Psoas muscle (tissue), 8 donors: ENCODE measurements around the gene SYTL5. TPM values are rescaled to one million over a fixed set of nuclear protein-coding genes. Genes with fewer than 3 reads are reported as not detected.

Experiments used
- ATAC-seq, 4 donors: fragments of 200-7000 bp; cut with Tn5 transposase; one replicate each; pipeline ENCODE4 v1.9.1; 2020; ENCODE audit warnings: moderate library complexity in 3 of 4, mild to moderate bottlenecking in 2 of 4
- DNase-seq, 2 donors: peaks; one replicate each; pipeline ENCODE4 v3.0.0-alpha.2; 2020
- H3K27ac ChIP-seq: fragments of 200-600 bp; one replicate; pipeline ENCODE4 v1.8.0; 2022
- H3K27me3 ChIP-seq, 3 donors: fragments of 200-600 bp in 1 of 3; one replicate each; pipeline versions ENCODE4 v1.6.1 to v1.8.0; 2013 to 2022; ENCODE audit warnings: low read length in 2 of 3, mild to moderate bottlenecking in 2 of 3, moderate library complexity in 1 of 3; ENCODE audit not compliant: insufficient read depth in 3 of 3
- H3K36me3 ChIP-seq, 2 donors: fragments of 200-600 bp in 1 of 2; one replicate each; pipeline versions ENCODE4 v1.6.1 to v1.8.0; 2013 to 2022; ENCODE audit warnings: low read depth in 1 of 2, mild to moderate bottlenecking in 1 of 2, moderate library complexity in 1 of 2; ENCODE audit not compliant: insufficient read depth in 1 of 2
- H3K4me1 ChIP-seq: fragments of 200-600 bp; one replicate; pipeline ENCODE4 v1.8.0; 2022
- H3K4me3 ChIP-seq: fragments of 200-600 bp; one replicate; pipeline ENCODE4 v1.8.0; 2022; ENCODE audit warnings: mild to moderate bottlenecking
- H3K9me3 ChIP-seq: fragments of 200-600 bp; one replicate; pipeline ENCODE4 v1.8.0; 2022
- WGBS, 3 donors: extraction: QIAGEN DNeasy Blood & Tissue Kit; methylation state at CpG; one replicate each; pipeline versions ENCODE4 v1.1.6 to v1.1.7; 2013; 5-methylcytosine and 5-hydroxymethylcytosine counted together
- intact Hi-C, 2 donors: fragments of 100-400 bp; cut with DNase I; formaldehyde crosslinking; loops; one replicate each; pipeline versions ENCODE4 v1.11.0 to v1.14.2; 2022
- polyA plus RNA-seq, 3 donors: library from polyadenylated mRNA; stranded (reverse); fragments of 200-250 nt; gene quantifications; one replicate each; pipeline ENCODE4 v1.2.3, GENCODE V29; 2013
- total RNA-seq, 4 donors: library from RNA; stranded (reverse); fragmentation: NEBNext Ultra II Directional in 2 of 4; extraction: Animal tissue kit (Norgen Biotek cat#: 25700) in 2 of 4; gene quantifications; one replicate each; pipeline versions ENCODE4 v1.2.1 to v1.2.4, GENCODE V29; 2021 to 2023
- TF ChIP-seq, protein P1 (sequence below): fragments of 200-600 bp; IDR thresholded peaks from one replicate; pipeline ENCODE4 v1.8.0; 2022; ENCODE audit warnings: antibody characterized with exemption
- donor health status: healthy with polysubstance abuse.
- donor health status: DM: no; HTN: no; CAD: no; lungs with moderate emphysema.
- donor health status: Bipolar disorder and iron deficiency.
- donor health status: healthy.
- donor health status: DM: yes; HTN: yes; CAD: no.
- donor health status: DM: no; HTN: no; CAD: no.
- donor health status: DM: no; HTN: no; CAD: no.
- donor health status: DM: yes; HTN: yes; CAD: no.

The SYTL5 gene
- total and polyA plus RNA-seq, 7 donors: 0.01 TPM; not detected in 6

DNA sequence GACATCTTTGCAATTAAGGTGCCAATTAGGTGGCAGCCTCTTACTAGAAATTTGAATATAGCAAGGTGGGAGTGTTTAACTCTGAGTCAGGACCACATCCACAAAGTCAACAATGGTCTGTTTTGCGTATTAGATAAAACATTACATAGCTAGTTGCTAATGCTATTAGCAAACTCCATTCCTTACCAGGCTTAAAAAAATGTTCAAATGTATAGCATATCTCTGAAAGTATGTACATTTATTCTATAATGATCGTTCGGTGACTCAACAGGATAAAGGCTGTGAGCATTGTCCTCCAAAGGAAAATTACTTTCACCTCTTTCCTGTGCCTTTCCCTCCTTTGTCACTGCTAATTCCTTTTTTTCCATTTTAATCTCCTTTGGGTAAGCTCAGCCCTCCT is 74.5 kb downstream of the SYTL5 start:
- Histone ChIP-seq H3K4me3 (no peak overlapping the region), H3K36me3 (no peaks in the 10 kb centered on the region), H3K4me1 (no peaks in the 10 kb centered on the region), H3K27ac (no peak overlapping the region), H3K9me3 (no peaks in the 10 kb centered on the region), H3K27me3 (peaks cover 0 to 14% (median 0%) of the 10 kb centered on the region in 3 donors)
- ATAC-seq: no peak
- TF ChIP-seq, protein P1, sequence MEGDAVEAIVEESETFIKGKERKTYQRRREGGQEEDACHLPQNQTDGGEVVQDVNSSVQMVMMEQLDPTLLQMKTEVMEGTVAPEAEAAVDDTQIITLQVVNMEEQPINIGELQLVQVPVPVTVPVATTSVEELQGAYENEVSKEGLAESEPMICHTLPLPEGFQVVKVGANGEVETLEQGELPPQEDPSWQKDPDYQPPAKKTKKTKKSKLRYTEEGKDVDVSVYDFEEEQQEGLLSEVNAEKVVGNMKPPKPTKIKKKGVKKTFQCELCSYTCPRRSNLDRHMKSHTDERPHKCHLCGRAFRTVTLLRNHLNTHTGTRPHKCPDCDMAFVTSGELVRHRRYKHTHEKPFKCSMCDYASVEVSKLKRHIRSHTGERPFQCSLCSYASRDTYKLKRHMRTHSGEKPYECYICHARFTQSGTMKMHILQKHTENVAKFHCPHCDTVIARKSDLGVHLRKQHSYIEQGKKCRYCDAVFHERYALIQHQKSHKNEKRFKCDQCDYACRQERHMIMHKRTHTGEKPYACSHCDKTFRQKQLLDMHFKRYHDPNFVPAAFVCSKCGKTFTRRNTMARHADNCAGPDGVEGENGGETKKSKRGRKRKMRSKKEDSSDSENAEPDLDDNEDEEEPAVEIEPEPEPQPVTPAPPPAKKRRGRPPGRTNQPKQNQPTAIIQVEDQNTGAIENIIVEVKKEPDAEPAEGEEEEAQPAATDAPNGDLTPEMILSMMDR: no peak
- DNase-seq: no peak
- 76 to 83% (median 78%) methylated on average over 3 of the region's 3 CpGs for WGBS, 3 donors
- intact Hi-C loops: no loop called here

DNA sequence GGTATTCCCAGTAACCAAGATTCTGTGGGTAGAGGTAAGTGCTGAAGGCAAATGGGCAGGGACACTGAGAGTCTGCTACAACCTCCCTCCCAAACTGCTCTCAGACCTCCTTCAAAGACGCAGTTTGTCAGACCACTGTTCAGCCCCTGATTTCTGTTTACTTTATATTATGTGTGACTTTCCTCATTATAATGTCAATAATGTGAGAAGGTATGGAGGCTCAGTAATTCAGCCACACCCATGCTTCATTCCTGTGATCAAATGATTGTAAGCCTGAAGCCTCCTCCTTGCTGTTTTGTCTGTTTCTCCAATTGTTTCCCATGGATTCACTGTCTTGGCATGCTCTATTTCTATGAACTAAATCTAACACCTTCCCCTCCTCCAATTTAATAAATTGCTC is 75.6 kb downstream of the SYTL5 start:
- no peaks in the 10 kb centered on the region for H3K9me3 ChIP-seq
- H3K36me3 ChIP-seq: no peaks in the 10 kb centered on the region
- intact Hi-C loops: no loop called here
- ATAC-seq: no peak
- no peaks in the 10 kb centered on the region for H3K4me1 ChIP-seq
- 78 to 90% (median 85%) methylated on average over 1 of the region's 1 CpG for WGBS, 3 donors
- H3K4me3 ChIP-seq: no peak overlapping the region
- peaks cover 0 to 18% (median 0%) of the 10 kb centered on the region in 3 donors for H3K27me3 ChIP-seq
- no peak for DNase-seq
- no peak overlapping the region for H3K27ac ChIP-seq
- TF ChIP-seq, protein P1: no peak

DNA sequence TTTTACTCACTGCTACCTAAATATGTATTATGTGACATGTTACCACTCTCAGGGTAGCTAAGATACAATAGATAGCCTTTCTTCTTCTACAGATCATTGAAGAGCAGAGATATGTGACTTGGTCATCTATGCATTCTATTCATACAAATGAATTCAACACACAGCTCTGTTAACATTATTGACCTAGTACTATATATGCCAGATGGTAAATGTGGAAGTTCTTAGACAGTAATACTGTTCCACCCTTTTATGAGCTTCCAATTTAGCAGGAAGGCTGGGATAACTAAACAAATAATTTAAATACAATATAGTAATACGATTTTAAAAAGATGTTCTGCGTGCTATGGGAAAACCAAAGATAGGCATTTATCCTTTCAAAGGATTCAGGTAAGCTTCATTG is 76.0 kb downstream of the SYTL5 start:
- Histone ChIP-seq H3K36me3 (no peaks in the 10 kb centered on the region), H3K27me3 (peaks cover 0 to 18% (median 0%) of the 10 kb centered on the region in 3 donors), H3K4me1 (no peaks in the 10 kb centered on the region), H3K4me3 (no peak overlapping the region), H3K9me3 (no peaks in the 10 kb centered on the region), H3K27ac (no peak overlapping the region)
- TF ChIP-seq, protein P1: no peak
- intact Hi-C loops: no loop called here
- ATAC-seq (no peak), DNase-seq (no peak)
- 76 to 98% (median 92%) methylated on average over 2 of the region's 2 CpGs for WGBS, 3 donors

DNA sequence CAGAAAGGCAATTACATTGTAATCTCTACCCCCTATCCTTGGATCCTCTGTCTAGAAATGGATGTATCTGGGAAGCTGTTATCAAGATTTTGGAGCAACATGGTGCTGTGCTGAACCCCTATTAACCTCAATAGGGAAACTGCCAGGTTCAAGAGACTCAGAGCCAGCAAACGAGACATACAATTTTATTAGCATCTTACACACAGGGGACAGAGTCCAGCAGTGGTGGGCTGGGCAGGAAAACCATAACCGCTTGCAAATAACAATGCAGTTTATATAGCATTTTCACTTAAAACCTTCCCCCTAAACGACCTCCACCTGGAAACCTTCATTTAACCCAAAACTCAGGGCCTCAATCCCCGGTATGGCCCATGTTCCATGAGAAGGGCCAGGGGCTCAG is 79.5 kb downstream of the SYTL5 start:
- WGBS, 3 donors: 72 to 88% (median 86%) methylated on average over 4 of the region's 4 CpGs
- TF ChIP-seq, protein P1: no peak
- DNase-seq (no peak), ATAC-seq (no peak)
- no peaks in the 10 kb centered on the region for H3K4me1 ChIP-seq
- intact Hi-C loops: no loop called here
- peaks cover 0 to 12% (median 0%) of the 10 kb centered on the region in 3 donors for H3K27me3 ChIP-seq
- no peak overlapping the region for H3K27ac ChIP-seq
- H3K36me3 ChIP-seq: no peaks in the 10 kb centered on the region
- no peak overlapping the region for H3K4me3 ChIP-seq
- no peaks in the 10 kb centered on the region for H3K9me3 ChIP-seq
